Keratinocyte (primary cell): Measurements from ENCODE around the gene SCYGR2. TPM values are rescaled to one million over a fixed set of nuclear protein-coding genes. Genes with fewer than 3 reads are reported as not detected.

ENCODE experiments used
- DNase-seq: peaks from one replicate; pipeline ENCODE4 v3.0.0-alpha.2; 2011; ENCODE audit warnings: low read depth, missing footprints, low spot score
- FAIRE-seq: peaks from 2 replicates; lab custom pipeline; 2011; peaks lifted over from hg19 to GRCh38; lab: Jason Lieb, UNC
- H2AFZ ChIP-seq: 2 replicates; pipeline ENCODE4 v1.6.0; 2012; ENCODE audit warnings: low read length, control low read depth, inconsistent platforms; ENCODE audit not compliant: control insufficient read depth
- H3K27ac ChIP-seq: 2 replicates; pipeline ENCODE4 v1.5.1; 2011; ENCODE audit warnings: low read length; ENCODE audit not compliant: control insufficient read depth, insufficient read depth
- H3K27me3 ChIP-seq: 3 replicates; pipeline ENCODE4 v1.6.0; 2011; ENCODE audit warnings: low read length; ENCODE audit not compliant: control insufficient read depth, insufficient read depth; ENCODE audit errors: extremely low read depth
- H3K36me3 ChIP-seq, 2 experiments: 2 replicates in 1 of 2; 3 replicates in 1 of 2; pipeline ENCODE4 v1.5.1; 2011; ENCODE audit warnings: low read length in 2 of 2, mild to moderate bottlenecking in 1 of 2; ENCODE audit not compliant: control insufficient read depth in 2 of 2, insufficient read depth in 2 of 2; ENCODE audit errors: extremely low read depth in 1 of 2
- H3K4me1 ChIP-seq: 3 replicates; pipeline ENCODE4 v1.5.1; 2011; ENCODE audit warnings: low read length; ENCODE audit not compliant: control insufficient read depth, insufficient read depth; ENCODE audit errors: extremely low read depth
- H3K4me2 ChIP-seq: 3 replicates; pipeline ENCODE4 v1.6.0; 2011; ENCODE audit warnings: low read depth, low read length; ENCODE audit not compliant: control insufficient read depth, insufficient read depth; ENCODE audit errors: extremely low read depth
- H3K4me3 ChIP-seq, 3 experiments: fragments of 200-600 bp in 1 of 3; sonication (generic) in 1 of 3; 2 replicates in 2 of 3; 3 replicates in 1 of 3; pipeline ENCODE4 v1.5.1; 2011 to 2016; ENCODE audit warnings: low read length in 3 of 3, mild to moderate bottlenecking in 3 of 3, control low read depth in 2 of 3, inconsistent platforms in 1 of 3, low read depth in 1 of 3, mixed read lengths in 1 of 3, mixed run types in 1 of 3, moderate library complexity in 1 of 3; ENCODE audit not compliant: control insufficient read depth in 2 of 3, insufficient read depth in 2 of 3; ENCODE audit errors: extremely low read depth in 1 of 3
- H3K79me2 ChIP-seq: 2 replicates; pipeline ENCODE4 v1.6.0; 2012; ENCODE audit warnings: low read length; ENCODE audit not compliant: control insufficient read depth, insufficient read depth
- H3K9ac ChIP-seq: 3 replicates; pipeline ENCODE4 v1.6.0; 2011; ENCODE audit warnings: low read length; ENCODE audit not compliant: control insufficient read depth, insufficient read depth; ENCODE audit errors: extremely low read depth
- H3K9me1 ChIP-seq: 3 replicates; pipeline ENCODE4 v1.6.0; 2011; ENCODE audit warnings: low read length; ENCODE audit not compliant: control insufficient read depth, insufficient read depth; ENCODE audit errors: extremely low read depth
- H3K9me3 ChIP-seq: 2 replicates; pipeline ENCODE4 v1.5.1; 2012; ENCODE audit warnings: low read depth, low read length; ENCODE audit not compliant: control insufficient read depth
- H4K20me1 ChIP-seq: 3 replicates; pipeline ENCODE4 v1.6.0; 2011; ENCODE audit warnings: low read length; ENCODE audit not compliant: control insufficient read depth, insufficient read depth; ENCODE audit errors: extremely low read depth
- CTCF ChIP-seq, 3 experiments: IDR thresholded peaks in 1 of 3; conservative IDR thresholded peaks in 1 of 3; optimal IDR thresholded peaks in 1 of 3; 2 replicates in 2 of 3; 3 replicates in 1 of 3; pipeline versions ENCODE3 to v1.5.1; 2011; ENCODE audit warnings: low read length in 3 of 3, mild to moderate bottlenecking in 3 of 3, moderate library complexity in 2 of 3, control low read depth in 1 of 3, inconsistent platforms in 1 of 3; ENCODE audit not compliant: insufficient read depth in 2 of 3; ENCODE audit errors: extremely low read depth in 1 of 3
- EZH2 ChIP-seq: IDR thresholded peaks from one replicate; pipeline ENCODE4 v1.6.1; 2012; ENCODE audit warnings: inconsistent platforms, mild to moderate bottlenecking, low read length, moderate library complexity
- dilution Hi-C: fragments of 300-500 bp; cut with MboI; formaldehyde crosslinking; loops from one replicate; pipeline ENCODE4 v1.7.0; 2020; ENCODE audit warnings: low sequenced_read_pairs; ENCODE audit not compliant: extremely low pct_ligation_motif_present
- polyA plus RNA-seq, 5 experiments: library from polyadenylated mRNA; depleted of rRNA in 3 of 5; stranded (reverse) in 3 of 5; stranded (forward) in 1 of 5; unstranded in 1 of 5; fragments of >200 nt; gene quantifications; 1 replicate in 1 of 5; 2 replicates in 3 of 5; 3 replicates in 1 of 5; pipeline versions ENCODE4 v1.2.1 to v1.2.3, GENCODE V29; 2011 to 2012; ENCODE audit warnings: missing spikeins in 2 of 5, low read depth in 1 of 5, low replicate concordance in 1 of 5

SCYGR2 gene
- polyA plus RNA-seq, 1 donor (not counting 4 experiments of a cell fraction or from before 2014, with no cell fraction given): not detected

GRCh38 chr2:227613272-227613660, 14.6 kb downstream of the SCYGR2 start:
- Histone ChIP-seq H3K36me3 (no peaks in the 10 kb centered on the region), H3K4me2 (no peak overlapping the region), H3K9me1 (no peaks in the 10 kb centered on the region), H4K20me1 (no peaks in the 10 kb centered on the region), H2AFZ (no peak overlapping the region), H3K27me3 (no peaks in the 10 kb centered on the region), H3K4me3 (no peak overlapping the region), H3K79me2 (no peaks in the 10 kb centered on the region), H3K27ac (no peak overlapping the region), H3K9me3 (no peaks in the 10 kb centered on the region), H3K9ac (no peak overlapping the region), H3K4me1 (no peaks in the 10 kb centered on the region)
- FAIRE-seq (no peak), DNase-seq (no peak)
- dilution Hi-C loops: no loop called here
- TF ChIP-seq CTCF (optimal IDR thresholded peaks at IDR 0.05 in 1 of 3, IDR thresholded peaks at IDR 0.05 in 1 of 3, conservative IDR thresholded peaks at IDR 0.05 in 1 of 3; ENCODE audit: extremely low read depth in 1 of 3, insufficient read depth in 2 of 3, low read length in 3 of 3) (no peak), EZH2 (no peak)

GRCh38 chr2:227614246-227614645, 15.6 kb downstream of the SCYGR2 start:
- H3K4me1 ChIP-seq: no peaks in the 10 kb centered on the region
- DNase-seq (no peak), FAIRE-seq (no peak)
- no peak overlapping the region for H3K9ac ChIP-seq
- no peak overlapping the region for H3K4me3 ChIP-seq
- no peaks in the 10 kb centered on the region for H3K9me1 ChIP-seq
- dilution Hi-C loops: no loop called here
- no peaks in the 10 kb centered on the region for H4K20me1 ChIP-seq
- no peaks in the 10 kb centered on the region for H3K9me3 ChIP-seq
- TF ChIP-seq EZH2: no peak
- no peak for TF ChIP-seq CTCF (optimal IDR thresholded peaks at IDR 0.05 in 1 of 3, IDR thresholded peaks at IDR 0.05 in 1 of 3, conservative IDR thresholded peaks at IDR 0.05 in 1 of 3; ENCODE audit: extremely low read depth in 1 of 3, insufficient read depth in 2 of 3, low read length in 3 of 3)
- H3K79me2 ChIP-seq: no peaks in the 10 kb centered on the region
- H2AFZ ChIP-seq: no peak overlapping the region
- H3K4me2 ChIP-seq: no peak overlapping the region
- no peak overlapping the region for H3K27ac ChIP-seq
- H3K27me3 ChIP-seq: no peaks in the 10 kb centered on the region
- no peaks in the 10 kb centered on the region for H3K36me3 ChIP-seq
